Measurements from ENCODE around the gene USP15. TPM values are rescaled to one million over a fixed set of nuclear protein-coding genes. Genes with fewer than 3 reads are reported as not detected.

Gene USP15
- total and polyA plus RNA-seq, 2 experiments from 2014 or later, result 48.3 to 54.4 TPM

DNA sequence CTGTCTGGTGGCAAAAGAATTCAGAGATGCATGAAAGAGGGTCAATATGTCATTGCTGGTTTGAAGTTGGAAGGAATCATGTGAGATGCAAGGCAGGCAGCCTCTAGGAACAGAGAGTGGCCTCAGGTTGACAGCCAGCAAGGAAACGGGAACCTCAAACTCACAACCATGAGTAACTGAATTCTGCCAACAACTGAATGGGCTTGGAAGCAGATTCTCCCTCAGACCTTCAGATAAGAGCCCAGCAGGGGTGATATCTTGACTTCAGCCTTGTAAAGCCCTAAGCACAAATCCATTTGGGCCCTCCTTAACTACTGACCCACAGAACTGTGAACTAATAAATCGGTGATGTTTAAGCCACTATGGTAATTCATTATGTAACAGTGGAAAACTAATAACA, 35.8 kb downstream of the USP15 start:
- Histone ChIP-seq H3K9me2 (ENCODE audit: insufficient read depth) (no peaks in the 10 kb centered on the region), H3K79me2 (ENCODE audit: insufficient read depth) (peaks cover 98% of the 10 kb centered on the region), H3K9me3 (ENCODE audit: low read depth) (no peaks in the 10 kb centered on the region), H3K27me3 (replicated peaks; ENCODE audit: insufficient read depth) (no peaks in the 10 kb centered on the region), H2AFZ (no peak overlapping the region), H3K27ac (no peak overlapping the region), H3F3A (ENCODE audit: insufficient read depth) (no peaks in the 10 kb centered on the region), H3K36me3 (ENCODE audit: low read depth) (peaks cover 18% of the 10 kb centered on the region), H3K4me3 (no peak overlapping the region), H3K4me2 (ENCODE audit: unreplicated experiment) (no peak overlapping the region), H4K20me1 (ENCODE audit: insufficient read depth) (peaks cover 4% of the 10 kb centered on the region; the same call in 1 of the 2 replicates), H3K4me1 (ENCODE audit: insufficient read depth) (no peaks in the 10 kb centered on the region), H3K9ac (no peak overlapping the region)
- TF ChIP-seq EZH2phosphoT487 (IDR thresholded peaks at IDR 0.05; ENCODE audit: insufficient read depth, low read depth) (no peak), EZH2 (IDR thresholded peaks at IDR 0.05; ENCODE audit: insufficient read depth, poor library complexity, severe bottlenecking) (no peak)
- 100% methylated on average over 2 of the region's 2 CpGs for WGBS, 2 experiments (ENCODE audit: low coverage in 1 of 2, low lambda C conversion rate in 2 of 2, missing lambda C conversion rate in 2 of 2)
- no peak for DNase-seq
- in situ Hi-C loops (cut with MboI), result no loop called here

- in situ Hi-C loops (cut with MboI), result no loop called here
- Histone ChIP-seq H3K79me2 (ENCODE audit: insufficient read depth) (peaks cover 98% of the 10 kb centered on the region), H3K27me3 (replicated peaks; ENCODE audit: insufficient read depth) (no peaks in the 10 kb centered on the region), H3K4me1 (ENCODE audit: insufficient read depth) (no peaks in the 10 kb centered on the region), H2AFZ (no peak overlapping the region), H3K4me3 (no peak overlapping the region), H3K27ac (no peak overlapping the region), H4K20me1 (ENCODE audit: insufficient read depth) (peaks cover 4% of the 10 kb centered on the region; the same call in 1 of the 2 replicates), H3F3A (ENCODE audit: insufficient read depth) (no peaks in the 10 kb centered on the region), H3K9me3 (ENCODE audit: low read depth) (no peaks in the 10 kb centered on the region), H3K4me2 (ENCODE audit: unreplicated experiment) (no peak overlapping the region), H3K36me3 (ENCODE audit: low read depth) (peaks cover 18% of the 10 kb centered on the region), H3K9ac (no peak overlapping the region), H3K9me2 (ENCODE audit: insufficient read depth) (no peaks in the 10 kb centered on the region)
- TF ChIP-seq EZH2phosphoT487 (IDR thresholded peaks at IDR 0.05; ENCODE audit: insufficient read depth, low read depth) (no peak), EZH2 (IDR thresholded peaks at IDR 0.05; ENCODE audit: insufficient read depth, poor library complexity, severe bottlenecking) (no peak)
- no peak for DNase-seq
Observed at GRCh38 chr12:62297321-62297720, 37.1 kb downstream of the USP15 start.

DNA sequence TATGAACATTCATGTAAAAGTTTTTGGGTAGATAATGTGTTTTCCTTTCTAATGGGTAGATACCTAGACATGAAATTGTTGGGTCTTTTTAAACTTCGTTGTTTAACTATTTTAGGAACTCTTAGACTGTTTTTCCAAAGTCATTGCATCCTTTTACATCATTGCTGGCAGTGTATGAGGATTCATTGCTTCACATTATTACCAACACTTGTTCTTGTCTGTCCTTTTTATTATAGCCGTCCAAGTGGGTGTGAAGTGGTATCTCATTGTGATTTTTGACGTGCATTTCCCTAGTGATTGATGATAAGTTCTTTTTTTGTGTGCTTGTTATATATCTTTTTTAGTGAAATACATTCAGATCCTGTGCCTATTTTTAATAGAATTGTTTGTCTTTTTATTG, 39.4 kb downstream of the USP15 start:
- Histone ChIP-seq H4K20me1 (ENCODE audit: insufficient read depth) (peaks cover 4% of the 10 kb centered on the region; the same call in 1 of the 2 replicates), H3K4me3 (no peak overlapping the region), H3K9ac (no peak overlapping the region), H3K79me2 (ENCODE audit: insufficient read depth) (peaks cover 98% of the 10 kb centered on the region), H3K27me3 (replicated peaks; ENCODE audit: insufficient read depth) (no peaks in the 10 kb centered on the region), H3K4me1 (ENCODE audit: insufficient read depth) (no peaks in the 10 kb centered on the region), H3K4me2 (ENCODE audit: unreplicated experiment) (no peak overlapping the region), H3F3A (ENCODE audit: insufficient read depth) (no peaks in the 10 kb centered on the region), H3K9me2 (ENCODE audit: insufficient read depth) (no peaks in the 10 kb centered on the region), H3K9me3 (ENCODE audit: low read depth) (no peaks in the 10 kb centered on the region), H3K36me3 (ENCODE audit: low read depth) (peaks cover 35% of the 10 kb centered on the region), H3K27ac (no peak overlapping the region), H2AFZ (no peak overlapping the region)
- no peak for DNase-seq
- WGBS, 2 experiments (ENCODE audit: low coverage in 1 of 2, low lambda C conversion rate in 2 of 2, missing lambda C conversion rate in 2 of 2), result 18 to 25% methylated on average over 3 of the region's 3 CpGs
- in situ Hi-C loops (cut with MboI), result no loop called here
- TF ChIP-seq EZH2 (IDR thresholded peaks at IDR 0.05; ENCODE audit: insufficient read depth, poor library complexity, severe bottlenecking) (no peak), EZH2phosphoT487 (IDR thresholded peaks at IDR 0.05; ENCODE audit: insufficient read depth, low read depth) (no peak)

DNA sequence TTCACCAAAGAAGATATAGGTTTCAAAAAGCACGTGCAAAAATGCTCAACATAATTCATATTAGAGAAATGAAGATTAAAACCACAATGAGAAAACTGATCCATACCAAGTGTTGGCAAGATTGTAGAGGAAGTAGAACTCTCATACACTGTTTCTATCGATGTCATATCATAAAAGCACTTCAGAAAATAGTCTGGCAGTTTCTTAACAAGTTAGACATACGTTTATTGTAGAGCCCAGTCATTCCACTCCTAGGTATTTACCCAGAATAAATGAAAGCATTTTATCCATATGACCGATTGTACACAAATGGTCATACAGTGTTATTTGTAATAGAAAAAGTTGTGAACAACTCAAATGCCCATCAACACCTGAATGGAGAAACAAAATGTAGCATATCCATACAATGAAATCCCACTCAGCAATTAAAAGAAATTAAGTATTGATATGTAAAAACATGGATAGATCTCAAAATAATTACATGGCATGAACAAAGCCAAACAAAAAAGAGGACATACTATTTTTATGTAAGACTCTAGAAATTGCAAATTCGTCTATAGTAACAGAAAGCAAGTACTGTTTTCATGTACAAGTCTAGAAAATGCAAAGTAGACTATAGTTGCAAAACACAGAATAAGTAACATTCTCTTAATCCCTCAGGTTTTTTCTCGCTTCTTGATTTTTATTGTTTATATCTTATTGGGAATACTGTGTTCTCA, 41.0 kb downstream of the USP15 start:
- DNase-seq, result no peak
- Histone ChIP-seq H3K9ac (no peak overlapping the region), H4K20me1 (ENCODE audit: insufficient read depth) (peaks cover 4% of the 10 kb centered on the region; the same call in 1 of the 2 replicates), H3K9me3 (ENCODE audit: low read depth) (no peaks in the 10 kb centered on the region), H3K27ac (no peak overlapping the region), H3K4me3 (no peak overlapping the region), H3K36me3 (ENCODE audit: low read depth) (peaks cover 39% of the 10 kb centered on the region), H3K9me2 (ENCODE audit: insufficient read depth) (no peaks in the 10 kb centered on the region), H3K27me3 (replicated peaks; ENCODE audit: insufficient read depth) (no peaks in the 10 kb centered on the region), H2AFZ (no peak overlapping the region), H3K4me2 (ENCODE audit: unreplicated experiment) (no peak overlapping the region), H3F3A (ENCODE audit: insufficient read depth) (no peaks in the 10 kb centered on the region), H3K4me1 (ENCODE audit: insufficient read depth) (no peaks in the 10 kb centered on the region), H3K79me2 (ENCODE audit: insufficient read depth) (peaks cover 98% of the 10 kb centered on the region)
- in situ Hi-C loops (cut with MboI), result no loop called here
- WGBS, 2 experiments (ENCODE audit: low coverage in 1 of 2, low lambda C conversion rate in 2 of 2, missing lambda C conversion rate in 2 of 2), result 87 to 88% methylated on average over 6 of the region's 6 CpGs
- TF ChIP-seq EZH2phosphoT487 (IDR thresholded peaks at IDR 0.05; ENCODE audit: insufficient read depth, low read depth) (no peak), EZH2 (IDR thresholded peaks at IDR 0.05; ENCODE audit: insufficient read depth, poor library complexity, severe bottlenecking) (no peak)
